HUDEP-2 (cell line): ENCODE data around the gene WNT6.

Experiments used
- DNase-seq, 76 experiments: peaks; one replicate each; lab custom pipeline; 2025; ENCODE audit not compliant: unreplicated experiment in 76 of 76; lab: John Stamatoyannopoulos, UW

WNT6 gene

GRCh38 chr2:218891275-218892135 lies 31.9 kb downstream of the WNT6 start:
- DNase-seq, result no peak

- peak in 69 of 76 experiments; percentile 2 to 76 (median 52) for DNase-seq
These were observed 33.2 kb downstream of the WNT6 start for GRCh38 chr2:218892693-218893348.

- no peak for DNase-seq
These were observed 33.9 kb downstream of the WNT6 start for GRCh38 chr2:218893349-218894150.

- DNase-seq, result no peak
These were observed 34.7 kb downstream of the WNT6 start for GRCh38 chr2:218894151-218894879.

- no peak for DNase-seq
These were observed 35.2 kb downstream of the WNT6 start for GRCh38 chr2:218894880-218895157.

GRCh38 chr2:218895326-218895725 lies 35.7 kb downstream of the WNT6 start:
- no peak for DNase-seq

GRCh38 chr2:218895759-218896500 lies 36.3 kb downstream of the WNT6 start:
- peak in 6 of 76 experiments; percentile 16 to 45 (median 28) for DNase-seq

- peak in 11 of 76 experiments; percentile 9 to 49 (median 29) for DNase-seq
These were observed 37.1 kb downstream of the WNT6 start for GRCh38 chr2:218896501-218897393.

- no peak for DNase-seq
These were observed 37.9 kb downstream of the WNT6 start for GRCh38 chr2:218897394-218898108.

- peak in 58 of 76 experiments; percentile 2 to 73 (median 50) for DNase-seq
These were observed 38.7 kb downstream of the WNT6 start for GRCh38 chr2:218898109-218898878.

GRCh38 chr2:218899147-218899546 lies 39.5 kb downstream of the WNT6 start:
- no peak for DNase-seq

GRCh38 chr2:218902427-218902826 lies 42.8 kb downstream of the WNT6 start:
- DNase-seq, result no peak

GRCh38 chr2:218904176-218904575 lies 44.6 kb downstream of the WNT6 start:
- DNase-seq, result no peak

- DNase-seq, result peak in 74 of 76 experiments; percentile 28 to 92 (median 74)
These were observed 49.4 kb downstream of the WNT6 start for GRCh38 chr2:218908721-218909619.

GRCh38 chr2:218910741-218911140 lies 51.1 kb downstream of the WNT6 start:
- DNase-seq, result no peak

- no peak for DNase-seq
These were observed 60.9 kb downstream of the WNT6 start for GRCh38 chr2:218920504-218920903.
